ENCODE measurements around the gene KLHL6.
A peak's percentile ranks its signal among the peaks of the same experiment; 100 is the strongest.
"Not testable (repeated sequence)": the region's sequence is repeated elsewhere in the genome, so short reads cannot be mapped to it uniquely, and the experiment has no call there.

Gene KLHL6

DNA sequence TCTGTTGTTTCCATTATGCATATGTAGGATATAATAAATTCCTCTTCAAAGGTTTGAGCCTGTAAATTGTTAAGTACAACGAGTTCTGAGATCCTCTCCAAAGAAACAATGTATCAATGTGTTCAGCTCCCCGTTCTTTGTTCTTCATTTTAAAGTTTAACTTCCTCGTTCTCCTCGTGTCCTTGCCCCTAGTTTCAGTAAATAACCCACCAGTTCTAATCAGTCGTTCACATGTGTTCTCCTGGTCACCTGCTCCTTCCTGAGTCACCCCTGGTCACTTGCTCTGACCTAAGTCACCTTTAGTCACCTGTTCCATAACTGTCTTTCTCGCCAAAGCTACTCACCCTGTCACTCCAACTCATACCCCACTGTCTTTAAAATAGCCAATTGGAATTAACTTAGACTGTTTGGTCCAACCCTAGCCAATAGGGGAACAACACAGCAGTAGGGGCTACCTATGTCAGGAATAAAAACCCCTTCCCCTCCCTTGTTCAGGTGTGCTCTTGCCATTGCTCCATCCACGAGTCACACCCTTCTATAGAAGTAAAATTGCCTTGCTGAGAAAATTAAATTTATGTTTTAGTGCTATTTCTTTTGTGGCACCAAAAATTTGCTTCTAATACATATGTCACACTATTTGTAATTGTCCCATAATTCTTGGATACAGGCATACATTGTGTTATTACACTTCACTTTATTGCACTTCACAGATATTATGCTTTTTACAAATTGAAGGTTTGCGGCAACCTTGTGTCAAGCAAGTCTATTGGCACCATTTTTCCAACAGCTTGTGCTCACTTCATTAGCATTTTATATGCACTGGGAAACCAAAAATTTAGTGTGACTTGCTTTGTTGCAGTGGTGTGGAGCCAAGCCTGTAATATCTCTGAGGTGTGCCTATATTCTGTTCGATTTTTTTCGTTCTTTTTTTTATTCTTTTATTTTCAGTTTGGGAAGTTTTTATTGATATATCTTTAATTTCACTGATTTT lies 111.8 kb downstream of the KLHL6 start:
- DNase-seq, result no peak

- DNase-seq, result no peak
Measured at GRCh38 chr3:183442994-183443393, 112.5 kb downstream of the KLHL6 start.

GRCh38 chr3:183440521-183440920 lies 115.0 kb downstream of the KLHL6 start:
- not testable (repeated sequence) for DNase-seq

DNA sequence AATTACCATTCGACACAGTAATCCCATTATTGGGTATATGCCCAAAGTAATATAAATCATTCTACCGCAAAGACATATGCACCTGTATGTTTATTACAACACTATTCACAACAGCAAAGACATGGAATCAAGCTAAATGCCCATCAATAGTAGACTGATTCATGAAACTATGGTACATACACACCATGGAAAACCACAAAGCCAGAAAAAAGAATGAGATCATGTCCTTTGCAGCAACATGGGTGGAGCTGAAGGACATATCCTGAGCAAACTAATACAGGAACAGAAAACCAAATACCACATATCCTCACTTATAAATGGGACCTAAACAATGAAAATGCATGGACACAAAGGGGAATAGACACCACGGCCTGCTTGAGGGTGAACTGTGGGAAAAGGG lies 116.0 kb downstream of the KLHL6 start:
- DNase-seq, result peak; percentile 9

DNA sequence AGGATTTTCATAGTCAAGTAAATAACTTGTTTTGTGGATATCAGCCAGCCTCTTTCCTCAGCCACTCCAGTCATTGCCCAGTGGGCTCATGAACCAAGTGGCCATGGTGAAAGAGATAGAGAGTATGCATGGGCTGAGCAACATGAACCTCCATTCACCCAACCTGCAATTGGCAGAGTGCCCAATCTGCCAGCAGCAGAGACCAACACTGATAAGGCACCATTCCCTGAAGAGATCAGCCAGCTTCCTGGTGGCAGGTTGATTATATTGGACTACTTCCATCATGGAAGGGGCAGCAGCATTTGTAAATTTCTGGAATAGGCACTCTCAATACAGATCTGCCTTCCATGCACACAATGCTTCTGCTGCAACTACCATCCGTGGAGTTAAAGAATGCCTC lies 116.8 kb downstream of the KLHL6 start:
- DNase-seq, result no peak

DNA sequence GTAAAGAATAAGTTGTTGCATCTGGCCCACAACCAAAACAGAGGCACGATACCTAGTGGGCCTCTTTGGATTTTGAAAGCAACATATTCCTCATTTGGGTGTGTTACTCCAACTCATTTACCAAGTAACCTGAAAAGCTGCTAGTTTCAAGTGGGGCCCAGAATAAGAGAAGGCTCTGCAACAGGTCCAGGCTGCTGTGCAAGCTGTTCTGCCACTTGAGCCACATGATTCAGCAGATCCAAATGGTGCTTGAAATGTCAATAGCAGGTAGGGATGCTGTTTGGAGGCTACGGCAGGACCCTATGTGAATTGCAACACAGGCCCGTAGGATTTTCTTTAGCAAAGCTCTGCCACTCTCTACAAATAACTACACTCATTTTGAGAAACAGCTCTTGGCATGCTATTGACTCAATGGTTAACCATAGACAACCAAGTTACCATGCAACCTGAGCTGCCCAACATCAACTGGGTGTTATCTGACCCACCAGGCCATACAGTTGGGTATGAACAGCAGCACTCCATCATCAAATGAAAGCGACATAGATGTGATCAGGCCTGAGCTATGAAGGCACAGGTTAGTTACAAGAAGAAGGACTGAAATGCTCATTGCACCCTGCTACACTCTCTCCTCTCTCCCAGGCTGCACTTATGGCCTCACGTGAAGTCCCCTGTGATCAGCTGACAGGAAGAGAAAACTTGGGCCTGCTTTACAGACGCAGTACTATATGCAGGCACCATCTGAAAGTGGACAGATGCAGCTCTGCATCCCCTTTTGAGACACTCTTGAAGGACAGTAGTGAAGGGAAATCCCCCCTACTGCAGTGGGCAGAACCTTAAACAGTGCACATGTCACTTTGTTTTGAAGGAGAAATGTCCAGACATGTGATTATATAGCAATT lies 117.6 kb downstream of the KLHL6 start:
- no peak for DNase-seq
